SJSA1 (cell line): ENCODE data around the gene CCDC78. TPM values are rescaled to one million over a fixed set of nuclear protein-coding genes. Genes with fewer than 3 reads are reported as not detected.
"Not testable (repeated sequence)": the region's sequence is repeated elsewhere in the genome, so short reads cannot be mapped to it uniquely, and the experiment has no call there.

Experiments used
- DNase-seq, 2 experiments: peaks; one replicate each; pipeline ENCODE4 v3.0.0-alpha.2; 2015 to 2020; ENCODE audit warnings: low spot score in 2 of 2, low read depth in 1 of 2
- H3K27ac ChIP-seq: fragments of 250-450 bp; sonication (Bioruptor Pico); 2 replicates; pipeline ENCODE4 v1.5.1; 2020; ENCODE audit warnings: mild to moderate bottlenecking, moderate library complexity
- H3K27me3 ChIP-seq: fragments of 250-450 bp; sonication (Bioruptor Pico); replicated peaks from 2 replicates; pipeline ENCODE4 v1.5.1; 2020; ENCODE audit warnings: mild to moderate bottlenecking, moderate library complexity
- H3K36me3 ChIP-seq: fragments of 250-450 bp; sonication (Bioruptor Pico); 2 replicates; pipeline ENCODE4 v1.5.1; 2020; ENCODE audit warnings: mild to moderate bottlenecking
- H3K4me1 ChIP-seq: fragments of 250-450 bp; sonication (Bioruptor Pico); replicated peaks from 2 replicates; pipeline ENCODE4 v1.6.1; 2021; ENCODE audit warnings: mild to moderate bottlenecking
- H3K4me3 ChIP-seq: fragments of 250-450 bp; sonication (Bioruptor Pico); 2 replicates; pipeline ENCODE4 v1.5.1; 2020; ENCODE audit warnings: mild to moderate bottlenecking
- H3K9me3 ChIP-seq: fragments of 250-450 bp; sonication (Bioruptor Pico); replicated peaks from 2 replicates; pipeline ENCODE4 v1.5.1; 2020; ENCODE audit warnings: mild to moderate bottlenecking
- total RNA-seq: library from RNA; depleted of rRNA; stranded (reverse); fragments of >200 nt; shearing (Covaris generic); gene quantifications from 2 replicates; pipeline ENCODE4 v1.2.3, GENCODE V29; 2014

Gene CCDC78
- total RNA-seq, 1 experiment from 2014 or later = 0.26 TPM

DNA sequence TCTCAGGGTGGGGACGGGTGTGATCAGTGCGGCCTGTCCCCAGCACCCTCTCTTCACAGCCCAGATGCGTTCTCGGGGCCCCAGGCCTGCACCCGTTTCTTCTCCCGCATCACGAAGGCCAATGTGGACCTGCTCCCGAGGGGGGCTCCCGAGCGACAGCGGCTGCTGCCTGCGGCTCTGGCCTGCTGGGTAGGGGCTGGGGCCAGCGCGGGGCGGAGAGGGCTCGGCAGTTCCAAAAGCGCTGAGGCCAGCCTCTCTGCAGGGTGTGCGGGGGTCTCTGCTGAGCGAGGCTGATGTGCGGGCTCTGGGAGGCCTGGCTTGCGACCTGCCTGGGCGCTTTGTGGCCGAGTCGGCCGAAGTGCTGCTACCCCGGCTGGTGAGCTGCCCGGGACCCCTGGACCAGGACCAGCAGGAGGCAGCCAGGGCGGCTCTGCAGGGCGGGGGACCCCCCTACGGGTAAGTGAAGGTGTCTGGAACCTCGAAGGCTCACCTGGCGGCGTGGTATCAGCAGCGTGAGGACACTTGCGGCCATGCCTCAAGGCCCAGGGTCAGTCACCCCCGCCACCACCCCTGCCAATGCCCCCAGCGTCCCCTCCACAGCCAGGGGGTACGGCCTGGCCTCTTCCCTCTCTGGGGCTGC lies 38.7 kb upstream of the CCDC78 start:
- H3K4me1 ChIP-seq = no peaks in the 10 kb centered on the region; the same call in 1 of the 2 replicates
- DNase-seq = no peak
- H3K27me3 ChIP-seq = peaks cover 21% of the 10 kb centered on the region; the same call in 1 of the 2 replicates
- no peak overlapping the region for H3K4me3 ChIP-seq
- no peaks in the 10 kb centered on the region for H3K9me3 ChIP-seq
- no peaks in the 10 kb centered on the region for H3K36me3 ChIP-seq
- no peak overlapping the region for H3K27ac ChIP-seq

DNA sequence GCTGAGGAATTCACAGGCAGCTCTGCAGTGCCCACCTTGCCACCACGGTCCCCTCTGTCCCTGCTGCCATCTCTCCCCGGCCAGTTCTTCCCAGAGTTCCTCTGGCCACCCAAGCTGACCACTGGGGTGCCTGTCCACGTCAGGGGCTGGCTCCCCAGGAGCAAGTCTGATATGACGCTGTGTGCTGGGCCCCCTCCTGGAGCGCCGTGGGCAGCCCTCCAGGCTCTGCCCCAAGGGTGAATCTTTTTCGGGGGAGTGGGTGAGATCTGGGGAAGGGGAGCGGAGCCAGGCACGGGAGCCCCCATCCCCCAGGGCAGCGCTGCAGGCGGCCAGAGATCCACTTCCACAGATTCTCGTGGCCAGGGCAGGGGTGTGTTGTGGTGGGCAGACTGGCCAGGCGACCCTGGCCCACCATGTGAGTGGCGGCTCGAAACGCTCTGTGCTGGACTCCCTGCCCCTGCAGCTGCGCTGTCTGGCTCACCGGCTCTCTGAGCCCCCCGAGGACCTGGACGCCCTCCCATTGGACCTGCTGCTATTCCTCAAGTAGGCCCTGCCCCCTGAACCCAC lies 38.0 kb upstream of the CCDC78 start:
- Histone ChIP-seq H3K9me3 (no peaks in the 10 kb centered on the region), H3K27ac (no peak overlapping the region), H3K4me1 (no peaks in the 10 kb centered on the region; the same call in 1 of the 2 replicates), H3K36me3 (no peaks in the 10 kb centered on the region), H3K27me3 (peaks cover 21% of the 10 kb centered on the region; the same call in 1 of the 2 replicates), H3K4me3 (no peak overlapping the region)
- no peak for DNase-seq

DNA sequence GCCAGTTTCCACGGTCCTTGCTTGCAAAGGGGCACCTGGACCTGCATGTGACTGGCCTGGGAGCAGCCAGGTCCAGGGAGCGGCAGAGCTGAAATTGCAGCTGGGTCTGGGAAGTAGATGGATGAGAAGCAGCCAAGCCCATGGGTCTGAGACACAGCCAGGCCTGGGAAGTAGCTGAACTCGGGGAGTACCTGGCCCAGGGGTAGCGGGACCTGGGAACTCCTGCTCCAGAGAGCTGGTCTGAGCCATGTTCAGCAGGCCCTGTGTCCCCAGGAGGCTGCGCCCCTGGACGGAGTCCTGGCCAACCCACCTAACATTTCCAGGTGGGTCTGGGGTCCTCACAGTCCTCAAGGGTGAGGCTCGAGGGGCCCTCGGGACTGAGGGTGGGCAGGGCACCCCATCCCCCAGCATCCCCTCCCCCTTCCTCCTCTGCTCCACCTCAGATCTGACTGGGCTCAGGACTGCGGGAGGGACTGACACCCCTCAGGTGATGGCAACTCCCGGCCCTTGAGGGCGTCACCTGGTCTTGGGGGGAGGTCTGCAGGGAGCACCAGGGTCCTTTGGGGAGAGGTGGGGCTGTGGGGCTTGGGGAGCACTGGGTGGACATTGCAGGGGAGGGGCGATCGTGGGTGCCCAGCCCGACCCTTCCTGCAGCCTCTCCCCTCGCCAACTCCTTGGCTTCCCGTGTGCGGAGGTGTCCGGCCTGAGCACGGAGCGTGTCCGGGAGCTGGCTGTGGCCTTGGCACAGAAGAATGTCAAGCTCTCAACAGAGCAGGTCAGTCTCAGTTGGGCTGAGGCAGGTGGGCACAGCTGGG lies 37.3 kb upstream of the CCDC78 start:
- Histone ChIP-seq H3K27me3 (peaks cover 21% of the 10 kb centered on the region; the same call in 1 of the 2 replicates), H3K36me3 (no peaks in the 10 kb centered on the region), H3K27ac (no peak overlapping the region), H3K4me3 (no peak overlapping the region), H3K9me3 (no peaks in the 10 kb centered on the region), H3K4me1 (no peaks in the 10 kb centered on the region; the same call in 1 of the 2 replicates)
- no peak for DNase-seq

DNA sequence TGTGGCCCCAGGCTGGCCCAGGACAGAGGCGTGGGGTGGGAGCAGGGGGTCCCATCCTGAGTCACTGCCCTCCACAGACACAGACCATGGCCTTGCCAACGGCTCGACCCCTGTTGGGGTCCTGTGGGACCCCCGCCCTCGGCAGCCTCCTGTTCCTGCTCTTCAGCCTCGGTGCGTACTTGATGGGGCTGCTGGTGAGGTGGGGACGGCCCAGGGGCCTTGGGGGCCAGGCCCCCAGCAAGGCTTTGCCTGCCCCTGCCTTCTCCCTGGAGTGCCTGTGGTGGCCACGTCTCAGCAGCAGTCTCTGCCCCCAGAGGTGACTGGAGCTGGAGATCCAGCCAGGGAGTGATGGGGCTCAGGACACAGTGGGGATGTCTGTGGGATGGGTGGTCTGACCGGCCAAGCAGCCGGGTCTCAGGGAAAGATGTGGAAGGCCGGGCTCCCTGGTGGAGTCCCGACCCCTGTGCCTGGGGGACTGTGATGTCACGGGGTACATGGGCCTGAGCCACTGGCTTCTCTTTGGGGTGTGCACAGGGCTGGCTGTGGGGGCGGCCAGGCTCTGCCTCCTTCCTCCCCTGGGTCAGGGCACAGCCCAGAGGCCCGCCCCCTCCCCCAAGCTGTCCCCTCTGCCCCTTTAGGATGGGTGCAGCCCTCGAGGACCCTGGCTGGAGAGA lies 36.5 kb upstream of the CCDC78 start:
- no peaks in the 10 kb centered on the region for H3K36me3 ChIP-seq
- no peaks in the 10 kb centered on the region; the same call in 1 of the 2 replicates for H3K4me1 ChIP-seq
- no peaks in the 10 kb centered on the region for H3K9me3 ChIP-seq
- no peak overlapping the region for H3K27ac ChIP-seq
- DNase-seq = no peak
- H3K27me3 ChIP-seq = peaks cover 21% of the 10 kb centered on the region; the same call in 1 of the 2 replicates
- H3K4me3 ChIP-seq = no peak overlapping the region

DNA sequence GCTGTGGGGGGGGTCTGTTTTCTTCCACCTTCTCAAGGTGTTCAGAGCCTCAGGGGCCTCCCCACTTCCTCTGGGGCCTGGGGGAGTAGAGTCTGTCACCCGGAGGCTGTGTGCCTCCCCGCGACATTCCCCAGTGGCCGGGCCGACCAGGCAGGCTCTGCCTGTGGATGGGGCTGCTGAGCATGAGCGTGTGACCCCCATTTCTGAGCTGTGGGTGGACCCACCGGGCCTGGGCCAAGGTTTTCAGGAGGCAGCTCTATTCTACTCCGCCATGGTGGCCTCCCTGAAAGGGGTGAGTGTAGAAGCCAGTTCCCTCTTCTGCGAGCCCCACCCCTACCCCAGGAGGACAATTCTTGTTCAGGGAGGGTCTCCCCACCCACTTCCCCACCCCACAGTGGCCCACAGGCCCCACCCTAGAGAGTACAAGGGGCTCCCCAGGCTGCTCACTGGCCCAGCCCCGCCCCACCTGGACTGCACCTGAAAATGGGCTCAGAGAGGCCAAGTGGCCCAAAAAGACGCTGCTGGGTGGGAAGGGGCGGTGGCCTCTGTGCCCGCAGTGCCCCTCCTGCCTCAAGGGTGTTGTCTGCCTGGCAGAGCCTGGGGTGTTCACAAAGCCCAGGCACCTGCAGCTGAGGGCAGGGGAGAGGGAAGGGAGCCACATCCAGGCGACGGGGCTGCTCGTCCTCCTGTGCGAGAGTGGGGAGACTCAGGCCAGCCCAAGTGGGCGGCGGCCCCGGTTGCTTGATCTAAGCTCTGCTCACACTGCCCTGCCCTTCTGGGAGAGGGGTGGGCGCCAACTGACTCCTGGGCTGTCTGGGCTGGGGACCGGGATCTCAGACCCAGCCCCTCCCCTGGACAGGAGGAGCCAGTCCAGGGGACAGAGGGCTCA lies 35.6 kb upstream of the CCDC78 start:
- no peaks in the 10 kb centered on the region; the same call in 1 of the 2 replicates for H3K9me3 ChIP-seq
- peaks cover 24% of the 10 kb centered on the region; the same call in 1 of the 2 replicates for H3K27me3 ChIP-seq
- no peak overlapping the region for H3K4me3 ChIP-seq
- no peaks in the 10 kb centered on the region for H3K36me3 ChIP-seq
- H3K27ac ChIP-seq = no peak overlapping the region
- no peaks in the 10 kb centered on the region; the same call in 1 of the 2 replicates for H3K4me1 ChIP-seq
- no peak for DNase-seq

DNA sequence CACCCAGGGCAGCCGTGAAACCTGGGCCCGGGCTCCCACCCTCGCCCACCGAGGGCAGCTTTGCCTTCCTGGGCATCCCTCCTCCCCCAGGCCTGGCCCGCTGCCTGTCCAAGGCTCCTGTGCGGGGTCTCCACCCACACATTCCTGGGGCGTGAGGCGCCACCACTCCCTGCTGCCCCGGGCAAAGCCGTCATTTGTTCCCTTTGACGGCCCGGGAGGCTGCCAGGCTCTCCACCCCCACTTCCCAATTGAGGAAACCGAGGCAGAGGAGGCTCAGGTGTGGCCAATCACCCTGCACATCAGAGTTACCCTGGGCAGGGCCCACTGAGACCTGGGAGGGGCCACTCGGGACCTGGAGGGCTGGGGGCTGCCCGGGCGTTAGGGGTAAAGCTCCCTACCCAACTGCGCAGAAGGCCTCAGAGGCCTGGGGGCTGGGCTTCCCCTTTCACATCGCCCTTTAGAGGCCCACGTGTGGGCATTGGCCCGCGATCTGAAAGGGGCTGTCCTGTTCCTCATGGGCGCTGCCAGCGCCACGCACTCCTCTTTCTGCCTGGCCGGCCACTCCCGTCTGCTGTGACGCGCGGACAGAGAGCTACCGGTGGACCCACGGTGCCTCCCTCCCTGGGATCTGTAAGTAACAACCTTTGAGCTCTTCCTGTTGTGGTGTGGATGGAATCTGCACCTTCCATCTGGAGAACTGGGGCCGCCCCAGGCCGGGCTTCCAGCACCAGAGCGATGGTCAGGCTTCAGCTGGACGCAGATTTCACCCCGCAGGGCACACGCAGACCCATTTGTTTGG lies 34.5 kb upstream of the CCDC78 start, which contains the start of gene MSLN:
Gene MSLN, plus strand, starts transcription at position 190 of the 799 bp plus-strand sequence. CDS start 1,947 bp downstream, outside the sequence.
- DNase-seq = no peak
- Histone ChIP-seq H3K36me3 (no peaks in the 10 kb centered on the region), H3K27ac (no peak within 1 kb of the TSS), H3K27me3 (peaks cover 35% of the 10 kb centered on the region; the same call in 1 of the 2 replicates), H3K4me1 (no peaks in the 10 kb centered on the region; the same call in 1 of the 2 replicates), H3K4me3 (no peak within 1 kb of the TSS), H3K9me3 (peaks cover under 1% of the 10 kb centered on the region; the same call in 1 of the 2 replicates)

DNA sequence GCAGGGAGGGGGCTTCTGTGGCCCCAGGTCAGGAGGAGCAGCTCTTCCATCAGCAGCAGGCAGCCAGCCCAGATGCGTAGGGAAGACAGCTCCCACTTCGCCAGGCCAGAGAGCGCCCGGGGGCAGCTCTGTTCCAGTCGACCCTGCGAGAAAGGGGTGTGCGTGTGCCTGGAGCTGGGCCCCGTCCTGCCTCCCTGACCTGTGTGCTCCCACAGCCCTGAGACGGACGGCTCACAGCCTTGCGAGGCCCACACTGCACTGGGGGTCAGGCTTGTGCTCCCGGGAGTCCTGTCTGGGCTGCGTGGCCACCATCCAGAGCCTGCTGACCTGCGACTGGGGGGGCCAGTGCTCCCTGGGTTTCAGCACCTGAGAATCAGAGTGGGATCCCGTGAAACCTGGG lies 33.8 kb upstream of the CCDC78 start:
- Histone ChIP-seq H3K27me3 (peaks cover 39% of the 10 kb centered on the region), H3K4me3 (no peak overlapping the region), H3K36me3 (no peaks in the 10 kb centered on the region)

DNA sequence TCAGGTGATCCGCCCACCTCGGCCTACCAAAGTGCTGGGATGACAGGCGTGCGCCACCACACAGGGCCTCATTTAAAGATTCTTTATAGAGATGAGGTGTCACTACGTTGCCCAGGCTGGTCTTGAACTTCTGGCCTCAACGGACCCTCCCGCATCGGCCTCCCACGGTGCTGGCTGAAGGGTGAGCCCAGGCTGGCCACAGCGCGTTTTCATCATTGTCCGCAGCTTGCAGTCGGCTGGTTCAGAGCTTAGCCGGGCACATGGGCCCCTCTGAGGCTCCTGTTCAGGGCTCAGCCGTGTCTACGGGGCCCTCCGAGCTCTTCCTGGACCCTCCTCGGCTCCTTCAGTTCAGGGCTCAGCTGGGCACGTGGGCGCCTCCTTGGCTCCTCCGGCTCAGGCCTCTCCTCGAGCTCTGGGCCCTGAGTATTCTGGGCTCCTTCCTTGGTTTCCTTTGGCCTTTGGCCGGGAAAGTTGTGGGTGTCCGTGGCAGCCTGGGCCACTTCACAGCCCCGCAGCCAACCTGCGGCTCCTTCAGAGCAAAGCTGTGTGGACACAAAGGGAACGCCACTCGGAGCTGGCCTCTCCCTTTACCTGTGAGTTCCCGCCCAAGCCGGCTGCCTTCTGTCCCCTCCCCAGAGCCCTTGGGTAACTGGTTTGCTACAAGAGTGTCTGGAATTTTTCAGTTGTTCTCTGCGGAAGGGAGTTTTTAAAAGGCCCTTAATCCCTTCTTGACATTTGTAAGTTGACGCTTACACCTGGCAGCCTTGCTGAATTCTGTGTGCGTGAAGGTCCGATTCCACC lies 33.1 kb upstream of the CCDC78 start:
- H3K27me3 ChIP-seq = peaks cover 47% of the 10 kb centered on the region
- no peak overlapping the region for H3K4me3 ChIP-seq
- no peak for DNase-seq
- no peaks in the 10 kb centered on the region for H3K36me3 ChIP-seq
- H3K9me3 ChIP-seq = peaks cover 2% of the 10 kb centered on the region; the same call in 1 of the 2 replicates
- H3K27ac ChIP-seq = no peak overlapping the region
- H3K4me1 ChIP-seq = no peaks in the 10 kb centered on the region; the same call in 1 of the 2 replicates

More for the DNA sequence above, 33.8 kb upstream of the CCDC78 start:
- H3K4me1 ChIP-seq = no peaks in the 10 kb centered on the region; the same call in 1 of the 2 replicates
- peaks cover 2% of the 10 kb centered on the region; the same call in 1 of the 2 replicates for H3K9me3 ChIP-seq
- DNase-seq = no peak
- no peak overlapping the region for H3K27ac ChIP-seq

DNA sequence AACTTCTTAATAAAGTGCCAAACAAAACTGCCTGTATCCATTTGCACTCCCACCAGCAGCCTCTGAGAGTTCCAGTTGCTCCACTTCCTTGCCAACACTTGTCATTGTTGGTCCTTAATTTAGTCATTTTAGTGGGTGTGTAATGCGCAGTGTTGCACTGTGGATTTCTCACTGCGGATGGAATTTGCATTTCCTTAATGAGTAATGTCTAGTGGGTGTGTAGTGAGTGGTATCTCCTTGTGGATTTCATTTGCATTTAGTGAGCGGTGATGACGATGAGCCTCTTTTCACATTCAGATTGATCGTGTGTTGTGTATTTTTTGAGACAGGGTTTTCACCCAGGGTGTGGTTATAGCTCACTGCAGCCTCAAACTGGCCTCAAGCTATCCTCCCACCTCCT lies 30.2 kb upstream of the CCDC78 start:
- Histone ChIP-seq H3K27me3 (peaks cover 53% of the 10 kb centered on the region), H3K4me1 (no peaks in the 10 kb centered on the region; the same call in 1 of the 2 replicates), H3K27ac (no peak overlapping the region), H3K9me3 (peaks cover 2% of the 10 kb centered on the region; the same call in 1 of the 2 replicates), H3K36me3 (no peaks in the 10 kb centered on the region), H3K4me3 (no peak overlapping the region)
- DNase-seq = no peak

DNA sequence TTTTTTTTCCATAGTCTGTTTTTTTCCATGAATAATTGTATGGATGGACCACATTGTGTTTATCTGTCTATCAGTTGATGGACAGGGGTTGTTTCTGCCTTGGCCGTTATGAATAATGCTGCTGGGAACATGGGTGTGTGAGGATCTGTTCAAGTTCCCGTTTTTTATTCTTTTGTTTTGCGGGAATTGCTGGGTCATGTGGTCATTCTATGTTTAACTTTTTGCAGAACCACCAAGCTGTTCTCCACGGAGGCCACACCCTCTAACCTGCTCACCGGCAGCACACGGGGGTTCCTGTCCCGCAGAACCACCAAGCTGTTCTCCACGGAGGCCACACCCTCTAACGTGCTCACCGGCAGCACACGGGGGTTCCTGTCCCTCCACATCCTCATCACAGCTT lies 28.4 kb upstream of the CCDC78 start:
- H3K4me1 ChIP-seq = no peaks in the 10 kb centered on the region
- H3K27ac ChIP-seq = no peak overlapping the region
- DNase-seq = no peak
- H3K36me3 ChIP-seq = no peaks in the 10 kb centered on the region
- no peak overlapping the region for H3K4me3 ChIP-seq
- peaks cover 2% of the 10 kb centered on the region; the same call in 1 of the 2 replicates for H3K9me3 ChIP-seq
- peaks cover 55% of the 10 kb centered on the region for H3K27me3 ChIP-seq

DNA sequence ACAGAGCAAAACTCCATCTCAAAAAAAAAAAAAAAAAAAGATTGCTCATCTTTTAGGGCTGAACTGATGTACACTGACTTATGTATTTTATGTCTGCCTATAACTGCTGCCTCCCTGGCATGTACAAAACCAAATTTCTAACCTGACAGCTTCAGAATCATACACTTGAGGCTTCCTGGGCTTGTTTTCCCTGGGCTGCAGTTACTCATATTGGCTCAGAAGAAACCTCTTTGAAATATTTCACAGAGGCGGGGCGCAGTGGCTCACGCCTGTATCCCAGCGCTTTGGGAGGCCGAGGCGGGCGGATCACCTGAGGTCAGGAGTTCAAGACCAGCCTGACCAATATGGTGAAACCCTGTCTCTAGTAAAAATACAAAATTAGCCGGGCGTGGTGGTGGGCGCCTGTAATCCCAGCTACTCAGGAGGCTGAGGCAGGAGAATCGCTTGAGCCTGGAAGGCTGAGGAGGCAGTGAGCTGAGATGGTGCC lies 27.9 kb upstream of the CCDC78 start:
- not testable (repeated sequence) for H3K27ac ChIP-seq, DNase-seq, H3K4me3 ChIP-seq, H3K9me3 ChIP-seq, H3K36me3 ChIP-seq, H3K4me1 ChIP-seq
- peaks cover 55% of the 10 kb centered on the region for H3K27me3 ChIP-seq
